Muscle of leg (tissue), 11 donors: ENCODE measurements around the gene KCTD20. TPM values are rescaled to one million over a fixed set of nuclear protein-coding genes. Genes with fewer than 3 reads are reported as not detected.

ENCODE experiments used
- DNase-seq: peaks from one replicate; pipeline ENCODE4 v3.0.0; 2013
- H3K27ac ChIP-seq: one replicate; pipeline ENCODE4 v1.5.1; 2013; ENCODE audit warnings: mild to moderate bottlenecking, low read length, control low read depth
- H3K27me3 ChIP-seq: one replicate; pipeline ENCODE4 v1.6.1; 2013; ENCODE audit warnings: low read length; ENCODE audit not compliant: control insufficient read depth, insufficient read depth
- H3K36me3 ChIP-seq: one replicate; pipeline ENCODE4 v1.6.1; 2013; ENCODE audit warnings: low read length; ENCODE audit not compliant: control insufficient read depth, insufficient read depth
- H3K4me1 ChIP-seq: one replicate; pipeline ENCODE4 v1.6.1; 2013; ENCODE audit warnings: low read length; ENCODE audit not compliant: control insufficient read depth, insufficient read depth
- H3K4me3 ChIP-seq: one replicate; pipeline ENCODE4 v1.5.1; 2013; ENCODE audit warnings: low read length, control low read depth
- H3K9me3 ChIP-seq: replicated peaks from 2 replicates; pipeline ENCODE4 v1.6.1; 2013; ENCODE audit warnings: low read depth, low read length; ENCODE audit not compliant: control insufficient read depth
- WGBS: methylation state at CpG from one replicate; pipeline ENCODE4 v1.1.5; 2013; ENCODE audit warnings: missing lambda C conversion rate; ENCODE audit not compliant: insufficient coverage; 5-methylcytosine and 5-hydroxymethylcytosine counted together
- polyA plus RNA-seq, 8 donors: library from polyadenylated mRNA; unstranded; fragments of 120-200 nt; gene quantifications; one replicate each; pipeline versions ENCODE4 v1.2.1 to v1.2.3, GENCODE V29; 2013; ENCODE audit warnings: inconsistent platforms in 1 of 8, low replicate concordance in 1 of 8; ENCODE audit not compliant: insufficient read length in 8 of 8, insufficient read depth in 1 of 8
- total RNA-seq: library from RNA; stranded (reverse); fragments of 120-200 nt; gene quantifications from one replicate; pipeline ENCODE4 v1.2.4, GENCODE V29; 2013

Gene KCTD20
- total and polyA plus RNA-seq, 9 donors, result 37.4 to 63.7 (median 49.2) TPM

DNA sequence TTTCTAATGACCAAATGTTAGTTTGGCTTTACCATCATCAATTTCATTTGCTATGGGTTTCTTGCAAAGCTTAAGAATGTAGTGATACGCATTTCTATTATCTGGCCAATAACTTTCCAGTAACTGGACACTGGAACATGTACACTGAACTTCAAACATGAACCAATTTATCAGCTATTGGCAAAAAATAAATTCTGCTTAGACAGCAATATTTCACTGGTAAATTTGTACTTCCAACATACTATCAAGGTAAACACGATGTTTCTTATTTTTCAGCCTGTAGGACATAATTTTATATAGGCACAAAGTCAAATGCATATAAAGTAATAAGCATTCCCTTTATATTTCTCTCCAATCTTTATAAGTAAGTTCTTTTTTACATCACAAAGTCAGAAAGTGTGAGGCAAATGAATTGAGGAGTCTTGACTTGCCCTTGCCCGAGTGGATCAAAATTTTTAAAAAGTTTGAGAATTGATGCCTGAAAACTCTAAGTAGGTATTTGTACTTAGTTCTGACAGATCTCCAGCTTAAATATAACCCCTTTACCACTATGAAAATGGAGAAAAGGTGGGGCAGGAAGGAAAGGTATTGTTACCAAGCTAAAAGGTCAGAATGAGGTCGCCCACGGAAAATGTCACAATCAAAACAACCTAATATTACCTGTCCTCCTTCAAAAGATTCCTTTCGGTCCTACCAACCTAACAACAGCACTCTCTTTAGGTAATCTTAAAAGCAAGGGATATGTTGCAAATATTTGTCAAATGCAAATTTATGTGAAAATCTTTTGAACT lies 63.1 kb downstream of the KCTD20 start:
- H3K27ac ChIP-seq, result no peak overlapping the region
- H3K4me1 ChIP-seq, result no peaks in the 10 kb centered on the region
- peaks cover 22% of the 10 kb centered on the region for H3K36me3 ChIP-seq
- WGBS, result no CpG with 5 or more reads among the region's 6 CpGs
- H3K27me3 ChIP-seq, result no peaks in the 10 kb centered on the region
- no peak for DNase-seq
- no peak overlapping the region for H3K4me3 ChIP-seq
- H3K9me3 ChIP-seq, result no peaks in the 10 kb centered on the region

- Histone ChIP-seq H3K27ac (no peak overlapping the region), H3K27me3 (no peaks in the 10 kb centered on the region), H3K36me3 (peaks cover 27% of the 10 kb centered on the region), H3K9me3 (no peaks in the 10 kb centered on the region), H3K4me1 (no peaks in the 10 kb centered on the region), H3K4me3 (no peak overlapping the region)
- WGBS, result no CpG with 5 or more reads among the region's 2 CpGs
- DNase-seq, result no peak
Observed at GRCh38 chr6:36506611-36507010, 63.8 kb downstream of the KCTD20 start.

GRCh38 chr6:36508532-36508931 lies 65.7 kb downstream of the KCTD20 start:
- no peaks in the 10 kb centered on the region for H3K27me3 ChIP-seq
- no peaks in the 10 kb centered on the region for H3K9me3 ChIP-seq
- DNase-seq, result no peak
- no peak overlapping the region for H3K27ac ChIP-seq
- H3K4me3 ChIP-seq, result no peak overlapping the region
- H3K36me3 ChIP-seq, result peaks cover 40% of the 10 kb centered on the region
- H3K4me1 ChIP-seq, result no peaks in the 10 kb centered on the region
- WGBS, result 91% methylated on average over 10 of the region's 10 CpGs

- peaks cover 45% of the 10 kb centered on the region for H3K36me3 ChIP-seq
Observed at GRCh38 chr6:36510365-36510764, 67.6 kb downstream of the KCTD20 start.

GRCh38 chr6:36514554-36515456 lies 72.0 kb downstream of the KCTD20 start:
- Histone ChIP-seq H3K27me3 (no peaks in the 10 kb centered on the region), H3K4me3 (no peak overlapping the region), H3K4me1 (no peaks in the 10 kb centered on the region), H3K36me3 (peaks cover 45% of the 10 kb centered on the region), H3K27ac (no peak overlapping the region), H3K9me3 (no peaks in the 10 kb centered on the region)
- 97% methylated on average over 5 of the region's 8 CpGs for WGBS
- no peak for DNase-seq

More at GRCh38 chr6:36510365-36510764, 67.6 kb downstream of the KCTD20 start:
- no peaks in the 10 kb centered on the region for H3K4me1 ChIP-seq
- DNase-seq, result no peak
- no peaks in the 10 kb centered on the region for H3K9me3 ChIP-seq
- no peak overlapping the region for H3K4me3 ChIP-seq
- no peaks in the 10 kb centered on the region for H3K27me3 ChIP-seq
- H3K27ac ChIP-seq, result no peak overlapping the region
- WGBS, result 92% methylated on average over 3 of the region's 3 CpGs

GRCh38 chr6:36515844-36516243 lies 73.0 kb downstream of the KCTD20 start:
- no CpG with 5 or more reads among the region's 3 CpGs for WGBS
- Histone ChIP-seq H3K27me3 (no peaks in the 10 kb centered on the region), H3K4me1 (no peaks in the 10 kb centered on the region), H3K9me3 (no peaks in the 10 kb centered on the region), H3K4me3 (no peak overlapping the region), H3K27ac (no peak overlapping the region), H3K36me3 (peaks cover 41% of the 10 kb centered on the region)
- no peak for DNase-seq

GRCh38 chr6:36516559-36516958 lies 73.8 kb downstream of the KCTD20 start:
- Histone ChIP-seq H3K4me3 (no peak overlapping the region), H3K27me3 (no peaks in the 10 kb centered on the region), H3K9me3 (no peaks in the 10 kb centered on the region), H3K4me1 (no peaks in the 10 kb centered on the region), H3K27ac (no peak overlapping the region), H3K36me3 (peaks cover 35% of the 10 kb centered on the region)
- 80% methylated on average over 2 of the region's 4 CpGs for WGBS
- DNase-seq, result no peak

DNA sequence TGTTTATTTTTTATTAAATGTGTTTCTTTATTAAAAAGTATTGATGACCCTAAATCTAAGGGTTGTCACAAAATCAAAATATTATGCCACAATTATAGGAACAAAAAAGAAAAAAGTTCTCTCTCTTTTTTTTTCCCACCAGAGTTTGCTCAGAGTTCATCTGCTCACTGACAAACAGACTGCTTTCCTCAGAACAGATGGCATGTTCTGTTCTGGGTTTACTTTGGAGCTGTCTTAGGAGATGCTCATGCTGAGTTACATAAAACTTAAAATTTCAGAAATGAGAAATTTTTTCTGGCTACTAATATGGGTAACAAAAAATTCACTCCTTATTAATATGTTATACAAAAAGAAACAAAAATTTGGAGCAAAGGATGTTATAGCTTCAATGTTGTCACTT lies 74.2 kb downstream of the KCTD20 start:
- peaks cover 31% of the 10 kb centered on the region for H3K36me3 ChIP-seq

DNA sequence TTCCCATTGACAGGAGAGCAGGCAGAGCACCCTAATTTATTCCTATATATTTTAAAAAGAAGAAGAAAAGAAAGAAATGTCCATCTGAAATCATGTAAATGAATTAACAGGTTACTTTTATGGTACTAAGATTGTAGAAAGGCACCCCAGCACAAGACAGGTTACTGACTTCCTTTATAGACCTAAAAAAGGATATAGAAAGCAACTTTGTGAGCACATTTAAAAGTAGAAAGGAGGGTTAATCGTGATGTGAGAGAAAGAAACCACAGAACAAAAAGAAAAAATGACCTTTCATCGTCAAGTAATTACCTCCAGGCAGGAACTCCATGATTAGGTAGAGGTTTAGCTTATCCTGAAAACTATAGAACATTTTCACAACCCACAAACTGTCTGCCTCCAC lies 74.6 kb downstream of the KCTD20 start:
- H3K27ac ChIP-seq, result no peak overlapping the region
- H3K4me1 ChIP-seq, result no peaks in the 10 kb centered on the region
- H3K27me3 ChIP-seq, result no peaks in the 10 kb centered on the region
- WGBS, result no CpG with 5 or more reads among the region's 2 CpGs
- no peaks in the 10 kb centered on the region for H3K9me3 ChIP-seq
- no peak overlapping the region for H3K4me3 ChIP-seq
- no peak for DNase-seq
- peaks cover 31% of the 10 kb centered on the region for H3K36me3 ChIP-seq

More for the DNA sequence above, 74.2 kb downstream of the KCTD20 start:
- no peaks in the 10 kb centered on the region for H3K27me3 ChIP-seq
- H3K27ac ChIP-seq, result no peak overlapping the region
- no peaks in the 10 kb centered on the region for H3K9me3 ChIP-seq
- H3K4me3 ChIP-seq, result no peak overlapping the region
- no peaks in the 10 kb centered on the region for H3K4me1 ChIP-seq
- DNase-seq, result no peak

DNA sequence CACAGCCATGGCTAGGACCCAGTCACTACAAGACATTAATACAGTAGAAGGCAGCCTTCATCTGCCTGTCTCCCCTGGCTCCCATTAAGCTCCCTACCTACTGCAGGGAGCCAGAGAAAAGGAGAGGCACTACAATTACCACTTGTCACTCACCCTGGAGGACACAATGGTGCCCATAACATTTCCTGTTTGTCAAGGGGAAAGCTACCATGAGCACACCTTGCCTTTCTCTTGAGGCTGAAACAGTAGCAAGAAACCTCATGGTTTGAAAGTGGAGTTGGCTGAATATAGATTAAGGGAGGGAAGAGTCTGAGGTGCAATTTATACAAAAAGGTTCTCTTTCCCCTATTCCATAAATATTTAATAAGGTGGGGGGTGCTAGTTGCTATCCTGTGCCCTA lies 76.6 kb downstream of the KCTD20 start:
- no peaks in the 10 kb centered on the region for H3K27me3 ChIP-seq
- no peaks in the 10 kb centered on the region for H3K9me3 ChIP-seq
- no peak for DNase-seq
- H3K27ac ChIP-seq, result no peak overlapping the region
- peaks cover 32% of the 10 kb centered on the region for H3K36me3 ChIP-seq
- no peak overlapping the region for H3K4me3 ChIP-seq
- H3K4me1 ChIP-seq, result no peaks in the 10 kb centered on the region
